ENCODE data around the gene CCNI. TPM values are rescaled to one million over a fixed set of nuclear protein-coding genes. Genes with fewer than 3 reads are reported as not detected.
"Not testable (repeated sequence)": the region's sequence is repeated elsewhere in the genome, so short reads cannot be mapped to it uniquely, and the experiment has no call there.

Gene CCNI
- total RNA-seq, 6 experiments from 2014 or later = 54.3 to 87.7 (median 68.6) TPM

- H3K4me1 ChIP-seq = peaks cover 0 to under 1% (median 0%) of the 10 kb centered on the region in 4 donors
- no peak overlapping the region for H3K27ac ChIP-seq
- H3K36me3 ChIP-seq = no peaks in the 10 kb centered on the region
- no peaks in the 10 kb centered on the region for H3K9me3 ChIP-seq
- no peak for DNase-seq
- TF ChIP-seq POLR2A (IDR thresholded peaks at IDR 0.05) (no peak), CTCF (IDR thresholded peaks at IDR 0.05) (no peak)
- intact Hi-C loops (cut with DNase I) = no loop called here
- no peak for ATAC-seq
- H3K4me3 ChIP-seq = no peak overlapping the region
- no peaks in the 10 kb centered on the region for H3K27me3 ChIP-seq
Observed at GRCh38 chr4:77089866-77090265, 14.1 kb upstream of the CCNI start.

GRCh38 chr4:77087027-77087426 lies 11.2 kb upstream of the CCNI start:
- H3K9me3 ChIP-seq; H3K4me1 ChIP-seq; H3K4me3 ChIP-seq; H3K36me3 ChIP-seq; H3K27me3 ChIP-seq; DNase-seq; ATAC-seq; intact Hi-C loops (cut with DNase I); H3K27ac ChIP-seq: not testable (repeated sequence)
- 100% methylated on average over 1 of the region's 1 CpG for WGBS (ENCODE audit: insufficient coverage, low coverage, low lambda C conversion rate, missing lambda C conversion rate)

- intact Hi-C loops (cut with DNase I) = no loop called here
- DNase-seq (no peak), ATAC-seq (no peak)
- TF ChIP-seq CTCF (IDR thresholded peaks at IDR 0.05) (no peak), POLR2A (IDR thresholded peaks at IDR 0.05) (no peak)
- no peaks in the 10 kb centered on the region for H3K9me3 ChIP-seq
- H3K36me3 ChIP-seq = no peaks in the 10 kb centered on the region
- no peaks in the 10 kb centered on the region for H3K4me1 ChIP-seq
- H3K27me3 ChIP-seq = no peaks in the 10 kb centered on the region
- no peak overlapping the region for H3K27ac ChIP-seq
- no peak overlapping the region for H3K4me3 ChIP-seq
- 82% methylated on average over 7 of the region's 10 CpGs for WGBS (ENCODE audit: insufficient coverage, low coverage, low lambda C conversion rate, missing lambda C conversion rate)
Observed at GRCh38 chr4:77084019-77084639, 8.3 kb upstream of the CCNI start.

GRCh38 chr4:77082886-77083608 lies 7.3 kb upstream of the CCNI start:
- Histone ChIP-seq H3K4me1 (no peaks in the 10 kb centered on the region), H3K36me3 (no peaks in the 10 kb centered on the region), H3K27me3 (no peaks in the 10 kb centered on the region), H3K27ac (no peak overlapping the region), H3K9me3 (no peaks in the 10 kb centered on the region), H3K4me3 (no peak overlapping the region)
- DNase-seq (no peak), ATAC-seq (no peak)
- WGBS (ENCODE audit: insufficient coverage, low coverage, low lambda C conversion rate, missing lambda C conversion rate) = 80% methylated on average over 9 of the region's 11 CpGs
- intact Hi-C loops (cut with DNase I) = no loop called here
- no peak for TF ChIP-seq CTCF (IDR thresholded peaks at IDR 0.05)
- TF ChIP-seq POLR2A (IDR thresholded peaks at IDR 0.05) = no peak

GRCh38 chr4:77080806-77081205 lies 5.0 kb upstream of the CCNI start:
- ATAC-seq; DNase-seq; intact Hi-C loops (cut with DNase I); H3K36me3 ChIP-seq; H3K4me1 ChIP-seq; H3K9me3 ChIP-seq; H3K27ac ChIP-seq; H3K27me3 ChIP-seq; H3K4me3 ChIP-seq: not testable (repeated sequence)
- WGBS (ENCODE audit: insufficient coverage, low coverage, low lambda C conversion rate, missing lambda C conversion rate) = 72% methylated on average over 7 of the region's 7 CpGs
